GM23338 (cell line): Measurements from ENCODE around the gene SMCO2.

Experiments used
- CREB1 ChIP-seq: fragments of 250-450 bp; sonication (Bioruptor Pico); IDR thresholded peaks from 2 replicates; pipeline ENCODE4 v1.5.0; 2020; ENCODE audit warnings: low read depth, mild to moderate bottlenecking, moderate library complexity
- CTCF ChIP-seq, 2 experiments: fragments of 200-600 bp in 1 of 2; sonication (generic) in 1 of 2; conservative IDR thresholded peaks; 2 replicates each; pipeline versions ENCODE4 v1.5.1 to v1.6.1; 2016 to 2017; ENCODE audit warnings: antibody characterized with exemption in 2 of 2, low read depth in 2 of 2, mild to moderate bottlenecking in 2 of 2, moderate library complexity in 1 of 2
- EZH2 ChIP-seq: fragments of 200-600 bp; sonication (generic); IDR thresholded peaks from one replicate; pipeline ENCODE4 v1.8.0; 2017; ENCODE audit warnings: antibody characterized with exemption, mild to moderate bottlenecking, low read depth; ENCODE audit not compliant: unreplicated experiment
- EZH2phosphoT487 ChIP-seq: fragments of 200-600 bp; sonication (generic); IDR thresholded peaks from one replicate; pipeline ENCODE4 v1.8.1; 2018; ENCODE audit warnings: antibody characterized with exemption; ENCODE audit not compliant: unreplicated experiment
- JUNB ChIP-seq: IDR thresholded peaks from one replicate; pipeline ENCODE4 v1.6.1; 2016; ENCODE audit warnings: antibody characterized with exemption; ENCODE audit not compliant: unreplicated experiment
- NANOG ChIP-seq: IDR thresholded peaks from 2 replicates; pipeline ENCODE4 v1.6.1; 2016; ENCODE audit warnings: antibody characterized with exemption, borderline replicate concordance
- POLR2AphosphoS5 ChIP-seq: IDR thresholded peaks from 2 replicates; pipeline ENCODE4 v1.6.1; 2016; ENCODE audit warnings: antibody characterized with exemption, low read depth
- REST ChIP-seq: IDR thresholded peaks from one replicate; pipeline ENCODE4 v1.6.1; 2018; ENCODE audit warnings: antibody characterized with exemption; ENCODE audit not compliant: unreplicated experiment
- STAT1 ChIP-seq: IDR thresholded peaks from one replicate; pipeline ENCODE4 v1.6.1; 2016; ENCODE audit warnings: antibody characterized with exemption; ENCODE audit not compliant: unreplicated experiment
- ZNF114 ChIP-seq: fragments of 250-450 bp; sonication (Bioruptor Pico); IDR thresholded peaks from 2 replicates; pipeline ENCODE4 v1.5.0; 2020; ENCODE audit warnings: mild to moderate bottlenecking, moderate library complexity
- ZNF331 ChIP-seq: fragments of 250-450 bp; sonication (Bioruptor Pico); IDR thresholded peaks from 2 replicates; pipeline ENCODE4 v1.5.0; 2020; ENCODE audit warnings: low read depth, mild to moderate bottlenecking, moderate library complexity

- peak in 1 of 2 experiments; percentile 35; a peak in 2 of 4 replicates for TF ChIP-seq CTCF (conservative IDR thresholded peaks at IDR 0.05; ENCODE audit: low read depth in 2 of 2)
- TF ChIP-seq EZH2 = no peak
- no peak for TF ChIP-seq ZNF331 (CRISPR knock-in tag)
- no peak for TF ChIP-seq POLR2AphosphoS5
- no peak for TF ChIP-seq EZH2phosphoT487
- no peak for TF ChIP-seq JUNB
- no peak for TF ChIP-seq CREB1 (CRISPR knock-in tag)
- TF ChIP-seq REST = no peak
- no peak for TF ChIP-seq NANOG
- TF ChIP-seq STAT1 = no peak
- TF ChIP-seq ZNF114 (CRISPR knock-in tag) = no peak
Measured at GRCh38 chr12:27422697-27423096, 23.8 kb upstream of the SMCO2 start.
